ENCODE data around the gene KRT36.
A peak's percentile ranks its signal among the peaks of the same experiment; 100 is the strongest.

KRT36 gene

DNA sequence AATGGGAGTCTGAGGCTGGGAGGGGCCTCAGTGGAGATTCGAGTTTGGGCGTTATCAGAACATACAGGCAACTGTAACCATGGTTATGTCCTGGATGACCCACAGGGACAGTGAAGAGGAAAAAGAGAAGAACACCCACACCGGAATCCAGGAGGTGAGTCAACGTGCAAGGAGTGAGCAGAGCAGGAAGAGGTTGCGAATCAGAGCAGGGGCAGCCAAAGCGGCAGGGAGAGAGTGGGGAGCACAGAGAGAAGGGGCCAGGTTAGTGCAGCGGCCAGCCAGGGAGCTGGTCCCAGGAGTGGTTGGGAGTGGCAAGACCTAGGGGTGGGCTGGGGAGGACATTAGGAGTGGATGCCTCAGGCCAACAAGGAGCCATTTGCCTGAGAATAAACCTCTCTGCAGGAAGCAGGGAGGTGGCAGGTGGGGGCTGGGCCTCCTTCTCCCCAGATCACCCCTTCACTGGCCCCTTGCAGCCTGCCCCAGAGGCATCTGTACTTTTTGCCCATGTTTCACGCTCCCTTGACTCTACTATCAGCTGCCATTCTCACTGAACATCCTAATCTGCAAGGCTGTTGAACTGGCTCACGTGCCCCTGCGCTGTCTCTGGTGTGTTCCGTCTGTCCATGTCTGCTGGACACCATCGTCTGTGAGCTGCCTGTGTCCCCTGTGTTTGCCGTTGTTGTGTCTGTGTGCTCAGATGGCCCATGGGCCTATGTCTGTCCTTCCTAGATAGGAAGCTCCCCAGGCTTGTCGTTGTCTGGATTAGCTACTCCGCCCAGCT, 10.6 kb upstream of the KRT36 start:
- no peak for DNase-seq (ENCODE audit: low spot score)

GRCh38 chr17:41499714-41500113, 10.0 kb upstream of the KRT36 start:
- DNase-seq (ENCODE audit: low spot score): no peak

- DNase-seq (ENCODE audit: low spot score): peak; percentile 31
Measured at GRCh38 chr17:41498276-41498675, 8.6 kb upstream of the KRT36 start.

- peak; percentile 28 for DNase-seq (ENCODE audit: low spot score)
Measured at GRCh38 chr17:41496803-41497484, 7.2 kb upstream of the KRT36 start.

DNA sequence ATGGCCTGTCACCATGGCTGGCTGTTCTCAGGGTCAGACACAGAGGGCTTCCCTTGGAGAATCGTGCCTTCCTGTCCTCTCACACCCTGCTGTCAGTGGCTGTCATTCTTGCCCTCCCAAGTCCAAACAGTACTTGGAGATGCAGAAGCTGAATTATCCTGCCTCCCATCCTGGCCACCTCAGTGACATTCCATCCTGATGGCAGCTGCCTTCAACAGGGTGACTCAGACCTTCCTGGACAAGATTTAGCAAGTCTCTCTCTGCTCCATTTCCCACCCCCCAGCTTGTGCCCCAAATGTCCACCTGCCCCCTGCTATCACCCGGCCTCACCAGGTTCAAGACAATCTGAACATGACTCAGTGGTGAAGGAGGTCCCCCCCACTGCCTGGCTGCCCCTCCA, 4.8 kb upstream of the KRT36 start:
- DNase-seq (ENCODE audit: low spot score): no peak

- DNase-seq (ENCODE audit: low spot score): peak; percentile 7
Measured at GRCh38 chr17:41492771-41493170, 3.1 kb upstream of the KRT36 start.

GRCh38 chr17:41492351-41492750, 2.6 kb upstream of the KRT36 start:
- DNase-seq (ENCODE audit: low spot score): peak; percentile 55

DNA sequence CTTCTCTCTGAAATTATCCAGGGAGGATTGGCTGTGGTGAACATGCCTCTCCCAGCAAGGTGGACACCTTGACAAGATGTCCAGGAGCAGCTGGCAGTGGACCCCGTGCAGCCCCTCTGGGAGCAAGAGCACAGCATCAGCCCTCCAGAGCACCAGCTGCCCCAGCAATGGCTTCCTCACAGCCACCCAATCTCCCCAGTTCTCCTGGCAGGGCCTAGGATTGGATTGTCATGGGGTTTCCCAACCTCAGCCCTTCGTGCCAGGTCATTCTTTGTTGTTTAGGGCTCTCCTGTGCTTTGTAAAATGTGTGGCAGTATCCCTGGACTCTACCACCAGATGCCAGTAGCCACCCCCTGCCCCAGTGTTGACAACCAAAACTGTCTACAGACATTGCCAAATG, 1.8 kb upstream of the KRT36 start:
- DNase-seq (ENCODE audit: low spot score): no peak

- peak; percentile 19 for DNase-seq (ENCODE audit: low spot score)
Measured at GRCh38 chr17:41490000-41490990, 585 bp upstream of the KRT36 start.

- no peak for DNase-seq (ENCODE audit: low spot score)
Measured at GRCh38 chr17:41486809-41487530, 2.7 kb downstream of the KRT36 start.

DNA sequence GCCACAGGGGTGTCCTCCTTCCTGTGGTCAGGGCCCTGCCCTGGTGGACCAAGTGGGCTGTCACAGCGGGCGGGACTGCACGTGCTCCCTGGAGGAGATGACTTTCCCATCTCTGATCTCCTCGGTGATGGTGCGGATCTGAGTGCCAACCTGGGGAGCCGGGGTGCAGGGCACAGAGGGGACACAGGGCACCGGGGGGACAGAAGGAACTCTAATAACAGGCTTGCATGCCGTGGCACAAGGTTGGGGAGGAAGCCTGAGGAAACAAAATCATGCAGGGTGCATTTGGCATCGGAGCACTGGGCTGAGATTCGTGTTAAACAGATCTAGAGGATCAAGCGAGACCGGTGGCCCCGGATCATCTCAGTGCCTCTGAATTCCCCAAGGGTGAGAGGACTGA, 3.4 kb downstream of the KRT36 start:
- DNase-seq (ENCODE audit: low spot score): no peak

DNA sequence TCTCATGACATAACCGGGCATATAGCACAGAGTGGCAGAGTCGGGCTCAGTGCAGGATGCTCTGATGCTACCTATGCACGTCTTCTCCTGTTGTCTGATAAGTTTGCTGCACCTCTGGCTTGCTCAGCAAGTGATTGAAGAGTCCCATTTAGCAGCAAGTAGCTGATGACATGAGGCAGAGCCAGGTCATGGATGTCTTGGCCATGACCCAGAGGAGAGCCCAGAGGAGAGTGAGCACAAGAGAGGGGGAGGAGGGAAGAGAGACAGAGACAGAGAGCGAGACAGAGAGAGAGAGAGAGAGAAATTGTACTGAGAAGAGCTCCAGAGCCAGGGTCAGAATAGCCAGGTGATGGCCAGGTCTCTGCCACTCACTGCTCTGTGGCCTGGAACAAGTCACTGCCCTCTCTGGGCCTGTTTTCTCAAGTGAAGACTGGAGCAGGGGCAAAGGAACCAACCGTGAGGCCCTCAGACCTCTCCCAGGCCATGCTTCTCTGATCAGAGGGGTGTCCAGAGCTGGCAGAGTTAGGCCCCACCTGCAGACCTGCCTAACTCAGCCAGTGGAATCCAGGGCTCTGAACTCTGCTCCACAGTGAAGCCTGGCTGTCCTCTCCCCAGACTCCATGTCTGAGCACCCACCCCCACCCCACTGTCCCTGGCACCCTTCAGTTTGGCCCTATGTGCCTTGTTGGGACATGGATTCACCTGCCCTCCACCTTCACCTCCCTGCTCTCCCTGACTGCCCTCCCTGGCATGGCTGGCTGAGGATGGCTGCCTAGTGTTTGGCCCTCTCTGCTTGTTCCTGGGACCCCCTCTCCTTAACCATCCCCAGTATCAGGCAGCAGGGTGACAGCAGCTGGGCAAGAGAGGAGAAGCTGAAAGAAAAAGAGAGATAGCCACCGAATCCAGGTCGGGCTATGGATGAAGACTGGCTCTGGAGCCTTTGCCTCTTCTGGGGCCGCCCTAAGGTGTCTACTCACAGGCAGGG, 4.5 kb downstream of the KRT36 start:
- DNase-seq (ENCODE audit: low spot score): no peak

GRCh38 chr17:41483991-41484826, 5.5 kb downstream of the KRT36 start:
- DNase-seq (ENCODE audit: low spot score): no peak

- no peak for DNase-seq (ENCODE audit: low spot score)
Measured at GRCh38 chr17:41483531-41483930, 6.2 kb downstream of the KRT36 start.

- DNase-seq (ENCODE audit: low spot score): no peak
Measured at GRCh38 chr17:41481036-41481435, 8.7 kb downstream of the KRT36 start, which contains the start of gene KRT35. Gene KRT35, minus strand, starts transcription at chr17:41481151. Its CDS starts 54 bp downstream, at chr17:41481097.

DNA sequence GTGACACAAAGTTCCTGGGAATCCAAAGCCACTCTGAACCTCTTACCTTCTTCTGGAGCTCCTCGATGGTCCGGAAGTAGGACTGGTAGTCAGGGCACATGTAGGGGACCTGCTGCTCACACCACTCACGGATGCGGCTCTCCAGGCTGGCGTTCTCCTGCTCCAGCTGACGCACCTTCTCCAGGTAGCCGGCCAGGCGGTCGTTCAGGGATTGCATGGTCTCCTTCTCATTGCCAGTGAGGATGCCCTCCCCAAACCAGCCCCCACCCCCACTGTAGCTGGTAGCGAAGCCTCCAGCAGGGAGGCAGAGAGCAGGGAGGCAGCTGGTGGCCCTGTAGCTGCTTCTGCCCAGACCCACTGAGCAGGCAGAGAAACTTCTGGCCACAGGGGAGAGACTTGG, 9.1 kb downstream of the KRT36 start:
- no peak for DNase-seq (ENCODE audit: low spot score)

DNA sequence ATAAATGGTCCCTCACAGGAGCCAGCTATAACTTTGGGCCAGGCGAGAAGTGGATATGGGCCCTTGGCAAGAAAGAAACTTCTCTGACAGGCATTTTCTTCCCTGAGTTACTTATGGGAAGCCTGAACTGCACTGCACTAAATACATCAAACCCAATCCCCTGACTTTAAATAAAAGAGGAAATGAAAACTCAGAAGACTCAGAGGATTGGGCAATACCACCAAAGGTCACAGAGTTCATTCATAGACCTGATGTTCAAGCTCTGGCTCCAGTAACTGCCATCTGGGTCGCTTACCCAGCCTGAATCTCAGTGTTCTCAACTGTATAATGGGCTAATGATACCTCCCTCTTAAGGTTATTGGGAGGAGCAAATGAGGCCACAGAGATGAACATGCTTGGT, 9.6 kb downstream of the KRT36 start:
- no peak for DNase-seq (ENCODE audit: low spot score)

- DNase-seq (ENCODE audit: low spot score): no peak
Measured at GRCh38 chr17:41478237-41478636, 11.5 kb downstream of the KRT36 start.

Data from pons (tissue), 1 donor.